ENCODE measurements around the gene HHLA2. TPM values are rescaled to one million over a fixed set of nuclear protein-coding genes. Genes with fewer than 3 reads are reported as not detected.

The HHLA2 gene
- total RNA-seq, 2 donors from 2014 or later, result 0.82 to 2.6 TPM

DNA sequence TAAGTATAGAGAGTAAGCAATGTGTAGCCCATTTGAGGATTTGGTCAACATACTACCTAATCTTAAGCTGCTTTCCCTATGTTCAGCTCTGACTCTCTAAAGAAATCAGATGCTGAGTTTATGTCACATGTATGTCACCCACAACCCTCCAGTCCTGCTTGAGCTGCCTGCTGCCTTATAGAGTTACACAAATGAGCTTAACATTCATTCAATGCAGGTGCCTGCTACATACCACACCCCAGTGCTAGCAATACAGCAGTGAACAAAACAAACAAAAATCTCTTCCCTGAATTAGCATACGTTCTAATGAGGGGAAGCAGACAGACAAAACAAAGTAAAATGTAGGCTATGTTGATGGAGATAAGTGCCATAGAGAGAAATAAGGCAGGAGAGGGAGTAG, 93.0 kb downstream of the HHLA2 start:
- Histone ChIP-seq H3K4me1 (replicated peaks) (no peaks in the 10 kb centered on the region), H3K4me3 (no peak overlapping the region), H3K27me3 (replicated peaks; ENCODE audit: insufficient read depth) (no peaks in the 10 kb centered on the region), H3K9me3 (no peaks in the 10 kb centered on the region), H3K27ac (no peak overlapping the region), H3K36me3 (no peaks in the 10 kb centered on the region)
- 54% methylated on average over 1 of the region's 1 CpG for WGBS
- intact Hi-C loops (cut with DNase I), result no loop called here
- no peak for TF ChIP-seq POLR2AphosphoS5 (IDR thresholded peaks at IDR 0.05)
- no peak for TF ChIP-seq CTCF (IDR thresholded peaks at IDR 0.05)
- no peak for TF ChIP-seq POLR2A (IDR thresholded peaks at IDR 0.05)
- DNase-seq (ENCODE audit: low spot score), result no peak

DNA sequence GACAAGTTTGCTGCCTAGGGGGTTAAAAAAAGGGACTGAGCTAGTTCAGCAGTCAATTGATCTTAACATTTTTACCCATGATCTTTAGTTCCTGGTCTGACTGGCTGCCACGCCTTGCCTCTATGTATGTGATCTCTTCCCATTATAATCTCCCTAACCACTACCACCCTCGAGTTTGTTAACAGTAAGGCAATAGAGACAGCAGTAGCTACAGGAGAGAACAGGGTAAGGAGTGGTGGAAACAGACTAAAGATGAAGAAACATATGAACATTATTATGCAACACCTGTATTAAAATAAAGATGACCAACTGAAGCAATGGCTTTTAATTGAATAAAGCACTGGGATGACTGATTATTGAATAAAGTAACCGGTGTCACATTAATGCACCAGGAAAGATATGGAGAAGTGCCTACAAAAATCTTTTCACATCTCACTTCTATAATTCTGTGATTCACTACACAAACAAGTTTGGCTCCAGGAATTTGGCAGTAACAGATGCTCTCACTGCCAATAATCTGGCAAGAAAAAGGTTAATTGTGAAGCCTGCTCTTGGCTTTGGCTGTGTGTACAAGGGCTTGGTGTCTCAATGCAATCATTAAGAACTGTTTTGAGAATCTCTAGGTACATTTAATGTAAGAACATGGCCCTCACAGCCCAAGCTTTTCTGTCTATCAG, 95.7 kb downstream of the HHLA2 start:
- peak; percentile 49 for DNase-seq (ENCODE audit: low spot score)
- no peaks in the 10 kb centered on the region for H3K9me3 ChIP-seq
- H3K27me3 ChIP-seq (replicated peaks; ENCODE audit: insufficient read depth), result no peaks in the 10 kb centered on the region
- TF ChIP-seq CTCF (IDR thresholded peaks at IDR 0.05) (no peak), POLR2AphosphoS5 (IDR thresholded peaks at IDR 0.05) (peak; percentile 69), POLR2A (IDR thresholded peaks at IDR 0.05) (no peak)
- no peaks in the 10 kb centered on the region for H3K4me1 ChIP-seq (replicated peaks)
- WGBS, result 46% methylated on average over 3 of the region's 3 CpGs
- H3K27ac ChIP-seq, result peak overlapping the region in 1 of 2 donors; percentile 19
- H3K4me3 ChIP-seq, result no peak overlapping the region
- intact Hi-C loops (cut with DNase I), result no loop called here
- no peaks in the 10 kb centered on the region for H3K36me3 ChIP-seq

GRCh38 chr3:108393128-108393900, 97.0 kb downstream of the HHLA2 start:
- Histone ChIP-seq H3K27ac (no peak overlapping the region), H3K36me3 (no peaks in the 10 kb centered on the region), H3K9me3 (no peaks in the 10 kb centered on the region), H3K27me3 (replicated peaks; ENCODE audit: insufficient read depth) (no peaks in the 10 kb centered on the region), H3K4me1 (replicated peaks) (no peaks in the 10 kb centered on the region), H3K4me3 (no peak overlapping the region)
- TF ChIP-seq POLR2AphosphoS5 (IDR thresholded peaks at IDR 0.05), result no peak
- no peak for TF ChIP-seq POLR2A (IDR thresholded peaks at IDR 0.05)
- no peak for TF ChIP-seq CTCF (IDR thresholded peaks at IDR 0.05)
- 67% methylated on average over 3 of the region's 3 CpGs for WGBS
- intact Hi-C loops (cut with DNase I), result no loop called here
- DNase-seq (ENCODE audit: low spot score), result no peak

- Histone ChIP-seq H3K27ac (no peak overlapping the region), H3K4me3 (no peak overlapping the region), H3K36me3 (no peaks in the 10 kb centered on the region), H3K4me1 (replicated peaks) (no peaks in the 10 kb centered on the region), H3K9me3 (no peaks in the 10 kb centered on the region), H3K27me3 (replicated peaks; ENCODE audit: insufficient read depth) (no peaks in the 10 kb centered on the region)
- WGBS, result 92% methylated on average over 2 of the region's 2 CpGs
- no peak for DNase-seq (ENCODE audit: low spot score)
- no peak for TF ChIP-seq POLR2A (IDR thresholded peaks at IDR 0.05)
- TF ChIP-seq CTCF (IDR thresholded peaks at IDR 0.05), result no peak
- TF ChIP-seq POLR2AphosphoS5 (IDR thresholded peaks at IDR 0.05), result no peak
- intact Hi-C loops (cut with DNase I), result no loop called here
Measured at GRCh38 chr3:108394016-108394415, 97.7 kb downstream of the HHLA2 start.

Measured in prostate gland (tissue), 2 donors.